ENCODE results near the gene NEU1.
"Not testable (repeated sequence)": the region's sequence is repeated elsewhere in the genome, so short reads cannot be mapped to it uniquely, and the experiment has no call there.

The NEU1 gene

DNA sequence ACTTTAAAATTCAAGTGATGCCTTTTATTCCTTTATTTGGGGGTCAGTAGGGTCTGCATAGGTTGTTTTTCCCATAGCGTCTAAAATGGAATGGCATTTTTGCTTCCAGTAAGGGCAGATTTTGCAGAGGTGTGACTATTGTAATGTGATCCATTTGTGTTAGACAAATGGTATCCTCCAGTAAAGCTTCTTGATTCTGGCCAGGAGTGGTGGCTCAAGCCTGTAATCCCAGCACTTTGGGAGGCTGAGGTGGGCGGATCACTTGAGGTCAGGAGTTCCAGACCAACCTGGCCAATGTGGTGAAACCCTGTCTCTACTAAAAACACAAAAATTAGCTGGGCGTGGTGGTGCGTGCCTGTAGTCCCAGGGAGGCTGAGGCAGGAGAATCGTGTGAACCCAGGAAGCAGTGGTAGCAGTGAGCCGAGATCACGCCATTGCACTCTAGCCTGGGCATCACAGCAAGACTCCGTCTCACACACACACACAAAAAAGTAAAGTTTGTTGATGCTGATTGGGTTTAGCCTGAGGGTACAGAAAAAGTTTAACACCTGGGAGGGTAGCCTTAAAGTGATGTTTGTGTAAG lies 44.6 kb downstream of the NEU1 start:
- DNase-seq (ENCODE audit: low spot score), result not testable (repeated sequence)

DNA sequence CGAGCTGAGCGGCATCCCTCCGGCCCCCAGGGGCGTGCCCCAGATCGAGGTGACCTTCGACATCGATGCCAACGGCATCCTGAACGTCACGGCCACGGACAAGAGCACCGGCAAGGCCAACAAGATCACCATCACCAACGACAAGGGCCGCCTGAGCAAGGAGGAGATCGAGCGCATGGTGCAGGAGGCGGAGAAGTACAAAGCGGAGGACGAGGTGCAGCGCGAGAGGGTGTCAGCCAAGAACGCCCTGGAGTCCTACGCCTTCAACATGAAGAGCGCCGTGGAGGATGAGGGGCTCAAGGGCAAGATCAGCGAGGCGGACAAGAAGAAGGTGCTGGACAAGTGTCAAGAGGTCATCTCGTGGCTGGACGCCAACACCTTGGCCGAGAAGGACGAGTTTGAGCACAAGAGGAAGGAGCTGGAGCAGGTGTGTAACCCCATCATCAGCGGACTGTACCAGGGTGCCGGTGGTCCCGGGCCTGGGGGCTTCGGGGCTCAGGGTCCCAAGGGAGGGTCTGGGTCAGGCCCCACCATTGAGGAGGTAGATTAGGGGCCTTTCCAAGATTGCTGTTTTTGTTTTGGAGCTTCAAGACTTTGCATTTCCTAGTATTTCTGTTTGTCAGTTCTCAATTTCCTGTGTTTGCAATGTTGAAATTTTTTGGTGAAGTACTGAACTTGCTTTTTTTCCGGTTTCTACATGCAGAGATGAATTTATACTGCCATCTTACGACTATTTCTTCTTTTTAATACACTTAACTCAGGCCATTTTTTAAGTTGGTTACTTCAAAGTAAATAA lies 45.3 kb downstream of the NEU1 start:
- peak; percentile 65 for DNase-seq (ENCODE audit: low spot score)

DNA sequence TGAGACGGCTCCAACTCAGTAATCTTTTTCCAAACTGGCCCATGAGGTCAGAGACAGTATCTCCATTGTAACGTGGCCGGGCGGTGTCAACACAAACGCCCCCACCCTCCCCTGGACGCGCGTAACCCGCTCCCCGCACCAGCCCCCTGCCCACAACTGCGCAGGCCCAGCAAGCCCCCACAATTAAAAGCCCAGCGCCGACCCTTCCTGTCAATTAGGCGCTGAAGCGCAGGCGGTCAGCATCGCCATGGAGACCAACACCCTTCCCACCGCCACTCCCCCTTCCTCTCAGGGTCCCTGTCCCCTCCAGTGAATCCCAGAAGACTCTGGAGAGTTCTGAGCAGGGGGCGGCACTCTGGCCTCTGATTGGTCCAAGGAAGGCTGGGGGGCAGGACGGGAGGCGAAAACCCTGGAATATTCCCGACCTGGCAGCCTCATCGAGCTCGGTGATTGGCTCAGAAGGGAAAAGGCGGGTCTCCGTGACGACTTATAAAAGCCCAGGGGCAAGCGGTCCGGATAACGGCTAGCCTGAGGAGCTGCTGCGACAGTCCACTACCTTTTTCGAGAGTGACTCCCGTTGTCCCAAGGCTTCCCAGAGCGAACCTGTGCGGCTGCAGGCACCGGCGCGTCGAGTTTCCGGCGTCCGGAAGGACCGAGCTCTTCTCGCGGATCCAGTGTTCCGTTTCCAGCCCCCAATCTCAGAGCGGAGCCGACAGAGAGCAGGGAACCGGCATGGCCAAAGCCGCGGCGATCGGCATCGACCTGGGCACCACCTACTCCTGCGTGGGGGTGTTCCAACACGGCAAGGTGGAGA lies 47.4 kb downstream of the NEU1 start, which contains the start of the genes HSPA1A and HSPA1L:
Gene HSPA1A, plus strand, starts transcription at position 519 of the 814 bp plus-strand sequence. Its CDS starts 214 bp downstream, at position 733.
Gene HSPA1L, minus strand, starts transcription at position 259 of the 814 bp plus-strand sequence. CDS start 3,311 bp downstream, outside the sequence.
- DNase-seq (ENCODE audit: low spot score), result peak; percentile 84

DNA sequence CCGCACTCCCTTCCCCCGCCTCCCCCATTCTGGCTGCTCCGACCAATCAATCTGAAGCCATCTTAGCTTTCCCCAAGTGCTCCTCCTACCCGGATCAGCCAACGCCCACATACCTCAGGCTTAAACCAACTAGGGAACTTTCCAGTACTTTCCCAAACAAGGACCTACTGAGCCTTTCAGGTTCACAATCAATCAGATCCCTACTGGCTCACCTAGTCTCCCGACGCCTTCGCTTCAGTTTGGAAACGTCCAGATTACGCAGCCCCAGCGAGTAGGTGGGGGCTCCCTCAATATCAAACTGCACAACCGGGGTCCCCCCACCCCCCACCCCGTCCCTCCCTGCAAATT lies 48.0 kb downstream of the NEU1 start:
- peak; percentile 73 for DNase-seq (ENCODE audit: low spot score)

DNA sequence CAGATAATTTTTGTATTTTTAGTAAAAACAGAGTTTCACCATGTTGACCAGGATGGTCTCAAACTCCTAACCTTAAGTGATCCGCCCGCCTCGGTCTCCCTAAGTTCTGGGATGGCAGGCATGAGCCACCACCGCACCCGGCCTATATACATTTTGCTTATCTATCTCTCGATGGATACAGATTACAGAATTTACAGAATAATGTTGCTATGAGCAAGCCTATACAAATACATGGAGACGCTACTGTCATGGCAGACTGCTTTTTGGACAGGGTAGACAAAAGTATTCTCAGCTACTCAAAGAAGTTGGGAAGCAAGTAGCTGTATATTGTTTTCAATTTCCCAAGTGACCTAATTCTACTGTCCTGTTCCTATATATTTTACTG lies 49.2 kb downstream of the NEU1 start:
- DNase-seq (ENCODE audit: low spot score), result no peak

DNA sequence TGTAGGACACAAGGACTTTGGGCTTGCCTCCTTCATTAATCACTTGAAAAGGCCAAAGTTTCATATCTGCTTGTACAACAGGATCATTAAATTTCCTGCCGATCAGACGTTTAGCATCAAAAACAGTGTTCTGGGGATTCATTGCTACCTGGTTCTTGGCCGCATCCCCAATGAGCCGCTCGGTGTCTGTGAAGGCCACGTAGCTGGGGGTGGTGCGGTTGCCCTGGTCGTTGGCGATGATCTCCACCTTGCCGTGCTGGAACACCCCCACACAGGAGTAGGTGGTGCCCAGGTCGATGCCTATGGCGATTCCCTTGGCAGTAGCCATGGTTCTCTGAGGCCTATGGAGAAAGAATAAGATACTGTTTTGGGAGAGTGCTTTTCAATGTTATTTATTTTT lies 51.0 kb downstream of the NEU1 start:
- no peak for DNase-seq (ENCODE audit: low spot score)

DNA sequence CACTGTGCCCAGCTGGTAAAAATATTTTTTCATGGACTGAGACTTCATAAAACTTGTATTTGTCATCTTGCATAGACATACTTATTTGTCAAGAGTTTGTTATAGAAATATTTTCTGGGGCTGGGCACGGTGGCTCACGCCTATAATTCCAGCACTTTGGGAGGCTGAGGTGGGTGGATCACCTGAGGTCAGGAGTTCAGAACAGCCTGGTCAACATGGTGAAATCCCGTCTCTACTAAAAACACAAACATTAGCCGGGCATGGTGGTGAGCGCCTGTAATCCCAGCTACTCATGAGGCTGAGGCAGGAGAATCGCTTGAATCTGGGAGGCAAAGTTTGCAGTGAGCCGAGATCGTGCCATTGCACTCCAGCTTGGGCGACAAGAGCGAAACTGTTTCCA lies 54.0 kb downstream of the NEU1 start:
- DNase-seq (ENCODE audit: low spot score), result not testable (repeated sequence)
